ENCODE measurements around the gene NLE1.

The NLE1 gene

DNA sequence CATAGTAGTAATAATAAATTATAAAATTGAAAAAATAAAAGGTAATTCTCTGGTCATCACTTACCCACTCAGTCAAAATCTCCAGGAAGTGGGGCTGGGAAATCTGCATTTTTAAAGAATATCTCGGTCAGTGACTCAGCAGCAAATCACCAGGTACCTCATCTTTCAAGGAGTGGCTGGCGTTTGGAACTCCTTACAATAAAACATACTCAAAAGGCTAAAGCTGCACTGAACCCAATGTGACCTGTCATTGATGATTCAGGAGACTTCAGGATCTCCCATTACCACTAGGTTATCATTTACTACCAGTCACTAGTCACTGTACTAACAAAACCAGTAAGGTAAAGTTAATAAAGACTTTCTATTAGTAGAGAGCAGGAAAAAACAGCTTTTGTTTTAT lies 57.1 kb downstream of the NLE1 start:
- no peak for DNase-seq

DNA sequence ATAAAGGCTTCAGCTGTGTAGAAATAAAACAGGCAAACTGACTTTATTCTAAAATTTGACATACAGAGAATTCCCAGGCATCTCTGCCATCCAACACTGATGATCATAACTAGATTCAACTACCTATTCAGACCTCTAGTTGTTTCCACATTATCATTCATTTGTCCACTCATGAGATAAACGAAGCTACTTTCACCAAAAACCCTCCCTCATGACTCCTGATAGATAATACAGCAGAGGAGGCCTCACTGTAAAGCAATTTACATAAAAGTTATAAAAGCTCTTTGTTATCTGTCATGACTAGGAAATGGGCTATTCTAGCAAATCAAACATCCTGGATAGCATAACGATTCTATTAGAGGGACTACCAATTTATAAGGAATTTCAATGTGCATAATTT lies 59.0 kb downstream of the NLE1 start:
- DNase-seq = no peak

DNA sequence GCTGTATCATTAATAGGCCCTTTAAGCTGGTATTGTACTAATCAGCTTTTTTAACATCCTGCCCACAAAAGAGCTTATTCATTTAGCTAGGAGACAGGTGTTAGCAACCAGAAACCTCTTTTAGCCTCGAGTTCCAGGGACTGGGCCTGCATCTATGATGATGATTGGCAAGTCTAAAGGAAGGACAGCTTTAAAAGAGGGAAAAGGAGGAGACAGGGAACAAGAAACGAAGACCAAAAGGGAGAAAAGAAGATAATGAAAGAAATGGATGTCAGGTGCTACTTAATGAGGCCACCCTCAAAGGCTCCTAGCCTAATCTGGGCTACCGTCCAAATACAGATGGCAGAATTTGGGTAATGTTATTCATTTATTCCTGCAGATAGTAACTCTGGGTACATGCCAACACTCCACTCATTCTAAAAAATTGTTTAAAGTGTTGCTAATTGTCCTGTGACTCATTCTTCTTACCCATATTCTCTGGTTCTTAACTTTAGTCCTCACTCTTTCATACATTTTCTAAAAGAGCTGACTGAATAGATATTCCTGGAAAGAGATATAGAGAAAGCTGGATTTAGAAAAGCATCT lies 59.9 kb downstream of the NLE1 start:
- peak in 1 of 3 donors; percentile 23 for DNase-seq

DNA sequence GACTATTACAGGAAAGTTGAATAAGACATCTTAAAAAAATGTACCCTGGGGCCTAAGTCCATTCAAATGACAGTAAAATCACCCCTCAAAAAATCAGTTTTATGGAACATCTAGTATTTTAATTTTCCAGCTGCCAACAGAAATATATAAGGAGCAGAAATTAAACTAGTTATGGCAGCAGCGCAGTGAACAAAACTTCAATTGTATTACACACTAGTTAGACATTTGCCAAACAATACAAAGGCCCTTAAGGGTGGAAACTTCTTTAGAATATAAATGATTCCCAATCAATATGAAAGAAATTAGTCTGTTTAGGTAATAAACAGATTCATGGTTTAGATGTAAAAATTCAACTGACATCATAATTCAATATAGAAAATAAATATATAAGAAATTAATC lies 60.5 kb downstream of the NLE1 start:
- no peak for DNase-seq

DNA sequence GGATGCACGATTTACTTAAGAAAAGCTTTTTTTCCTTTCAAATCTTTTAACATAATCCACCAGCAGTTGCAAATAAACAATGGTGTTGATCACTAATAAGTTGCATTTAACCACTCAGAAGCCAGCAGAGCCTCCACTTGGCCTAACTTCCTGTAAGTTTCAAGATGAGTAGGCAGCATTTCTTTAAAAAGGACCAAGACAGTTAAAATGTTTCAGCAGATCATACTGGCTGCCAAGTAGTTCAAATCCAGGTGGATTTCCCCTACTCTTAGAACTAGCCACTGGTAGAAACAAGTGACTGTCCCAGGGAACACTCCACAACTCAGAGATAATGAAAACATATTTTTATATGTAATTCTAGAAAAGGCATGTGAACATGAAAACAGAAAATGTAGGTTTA lies 61.6 kb downstream of the NLE1 start:
- peak; percentile 51 to 65 (median 57) for DNase-seq

DNA sequence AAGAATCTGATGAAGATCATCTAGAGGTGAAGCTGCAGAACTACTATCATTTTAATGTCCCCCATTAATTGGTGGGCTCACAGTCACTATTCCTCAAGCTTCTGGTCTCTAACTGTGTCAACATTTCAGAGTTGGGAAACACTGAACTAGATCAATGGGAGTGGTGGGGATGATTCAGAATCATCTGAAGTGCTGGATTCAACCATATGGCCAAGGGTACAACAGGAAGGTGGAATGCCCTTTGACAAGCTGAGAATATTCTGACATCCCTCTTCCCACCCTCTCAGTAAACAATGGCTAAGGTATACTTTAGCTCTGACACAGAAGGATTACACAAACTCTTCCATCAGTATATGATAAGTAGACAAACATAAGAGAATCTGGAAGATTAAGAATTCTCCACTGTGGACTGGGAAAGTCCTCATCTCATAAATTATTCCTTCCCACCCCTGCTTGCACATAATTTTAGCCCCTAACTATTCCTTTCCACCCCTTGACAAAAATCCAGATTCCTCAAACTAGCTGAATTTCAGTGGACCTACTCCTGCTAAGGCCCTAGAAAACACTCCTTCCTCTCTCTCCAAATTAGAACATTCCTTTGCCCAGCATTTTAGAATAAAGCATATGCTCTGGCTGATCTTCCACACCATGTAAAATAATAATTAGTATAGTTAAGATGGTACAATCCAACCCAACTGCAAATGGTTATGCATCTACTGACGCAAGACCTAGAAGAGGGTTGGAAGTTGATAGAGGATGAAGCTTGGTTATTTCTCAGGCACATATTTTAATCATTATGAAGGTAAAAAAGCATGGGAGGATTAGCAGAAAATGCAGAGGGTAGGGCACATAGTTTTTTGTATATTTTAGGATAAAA lies 62.3 kb downstream of the NLE1 start:
- DNase-seq = peak; percentile 63 to 76 (median 67)

Measured in suppressor macrophage treated with lipopolysaccharide for 1 hour (primary cell).